ENCODE data around the gene PIEZO2. TPM values are rescaled to one million over a fixed set of nuclear protein-coding genes. Genes with fewer than 3 reads are reported as not detected.
"Not testable (repeated sequence)": the region's sequence is repeated elsewhere in the genome, so short reads cannot be mapped to it uniquely, and the experiment has no call there.

The PIEZO2 gene
- total RNA-seq, 1 experiment from 2014 or later = 5.5 TPM

GRCh38 chr18:10935588-10935987, 213.8 kb downstream of the PIEZO2 start:
- Histone ChIP-seq H3K36me3 (no peaks in the 10 kb centered on the region), H3K4me3 (no peak overlapping the region), H3K27ac (no peak overlapping the region), H3K27me3 (replicated peaks) (no peaks in the 10 kb centered on the region), H3K9me3 (replicated peaks) (no peaks in the 10 kb centered on the region), H3K4me1 (replicated peaks) (no peaks in the 10 kb centered on the region)
- DNase-seq (ENCODE audit: low read depth in 1 of 2, low spot score in 2 of 2) = no peak

DNA sequence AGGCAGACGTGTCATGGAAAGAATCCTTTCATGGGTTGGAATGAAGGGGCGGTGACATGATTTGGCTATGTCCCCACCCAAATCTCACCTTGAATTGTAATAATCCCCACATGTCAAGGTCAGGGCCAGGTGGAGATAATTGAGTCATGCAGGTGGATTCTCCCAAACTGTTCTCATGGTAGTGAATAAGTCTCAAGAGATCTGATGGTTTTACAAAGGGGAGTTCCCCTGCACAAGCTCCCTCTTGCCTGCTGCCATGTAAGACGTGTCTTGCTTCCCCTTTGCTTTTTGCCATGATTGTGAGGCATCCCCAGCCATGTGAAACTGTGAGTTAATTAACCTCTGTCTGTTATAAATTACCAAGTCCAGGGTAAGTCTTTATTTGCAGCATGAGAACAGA, 215.7 kb downstream of the PIEZO2 start:
- DNase-seq (ENCODE audit: low read depth in 1 of 2, low spot score in 2 of 2); H3K36me3 ChIP-seq; H3K9me3 ChIP-seq (replicated peaks); H3K4me1 ChIP-seq (replicated peaks); H3K27me3 ChIP-seq (replicated peaks); H3K27ac ChIP-seq; H3K4me3 ChIP-seq: not testable (repeated sequence)

DNA sequence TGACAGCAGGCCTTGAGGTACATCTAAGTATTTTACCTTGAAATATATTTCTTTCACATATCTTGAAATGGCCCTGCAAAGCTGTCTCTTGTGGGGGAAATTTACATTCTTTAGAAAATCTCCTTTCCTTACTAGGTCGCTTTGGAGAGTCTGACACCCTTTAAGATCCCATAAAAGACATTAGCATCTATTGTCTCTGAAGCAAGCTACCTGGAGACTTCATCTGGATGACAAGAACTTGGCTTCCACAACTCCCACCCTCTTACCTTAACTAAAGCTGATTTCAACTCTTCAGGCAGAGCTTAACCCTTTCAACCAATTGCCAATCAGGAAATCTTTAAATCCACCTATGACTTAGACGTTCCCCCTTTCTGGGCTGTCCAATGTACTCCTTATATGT, 219.3 kb downstream of the PIEZO2 start:
- no peak overlapping the region for H3K4me3 ChIP-seq
- no peaks in the 10 kb centered on the region for H3K9me3 ChIP-seq (replicated peaks)
- H3K4me1 ChIP-seq (replicated peaks) = peaks cover 42% of the 10 kb centered on the region
- H3K36me3 ChIP-seq = no peaks in the 10 kb centered on the region
- no peak for DNase-seq (ENCODE audit: low read depth in 1 of 2, low spot score in 2 of 2)
- H3K27ac ChIP-seq = no peak overlapping the region
- no peaks in the 10 kb centered on the region for H3K27me3 ChIP-seq (replicated peaks)

- H3K36me3 ChIP-seq = no peaks in the 10 kb centered on the region
- H3K27me3 ChIP-seq (replicated peaks) = no peaks in the 10 kb centered on the region
- peak in 1 of 2 experiments; percentile 37 for DNase-seq (ENCODE audit: low read depth in 1 of 2, low spot score in 2 of 2)
- 0 out of 2 replicates have a peak overlapping the region, but pooled peaks have one; percentile 95 for H3K27ac ChIP-seq
- H3K9me3 ChIP-seq (replicated peaks) = no peaks in the 10 kb centered on the region
- H3K4me1 ChIP-seq (replicated peaks) = peaks cover 43% of the 10 kb centered on the region
- no peak overlapping the region for H3K4me3 ChIP-seq
These were observed 220.5 kb downstream of the PIEZO2 start for GRCh38 chr18:10928772-10929373.

- peaks cover 46% of the 10 kb centered on the region for H3K4me1 ChIP-seq (replicated peaks)
- no peaks in the 10 kb centered on the region for H3K27me3 ChIP-seq (replicated peaks)
- H3K36me3 ChIP-seq = no peaks in the 10 kb centered on the region
- H3K4me3 ChIP-seq = no peak overlapping the region
- peak in 1 of 2 experiments; percentile 37 for DNase-seq (ENCODE audit: low read depth in 1 of 2, low spot score in 2 of 2)
- no peaks in the 10 kb centered on the region for H3K9me3 ChIP-seq (replicated peaks)
- H3K27ac ChIP-seq = peak overlapping the region; percentile 95
These were observed 221.2 kb downstream of the PIEZO2 start for GRCh38 chr18:10928011-10928771.

- H3K27ac ChIP-seq = peak overlapping the region; percentile 95
- H3K36me3 ChIP-seq = no peaks in the 10 kb centered on the region
- peaks cover 46% of the 10 kb centered on the region for H3K4me1 ChIP-seq (replicated peaks)
- DNase-seq (ENCODE audit: low read depth in 1 of 2, low spot score in 2 of 2) = peak; percentile 56 to 83
- no peaks in the 10 kb centered on the region for H3K27me3 ChIP-seq (replicated peaks)
- no peaks in the 10 kb centered on the region for H3K9me3 ChIP-seq (replicated peaks)
- H3K4me3 ChIP-seq = peak overlapping the region; percentile 15
These were observed 221.9 kb downstream of the PIEZO2 start for GRCh38 chr18:10927286-10927992.

DNA sequence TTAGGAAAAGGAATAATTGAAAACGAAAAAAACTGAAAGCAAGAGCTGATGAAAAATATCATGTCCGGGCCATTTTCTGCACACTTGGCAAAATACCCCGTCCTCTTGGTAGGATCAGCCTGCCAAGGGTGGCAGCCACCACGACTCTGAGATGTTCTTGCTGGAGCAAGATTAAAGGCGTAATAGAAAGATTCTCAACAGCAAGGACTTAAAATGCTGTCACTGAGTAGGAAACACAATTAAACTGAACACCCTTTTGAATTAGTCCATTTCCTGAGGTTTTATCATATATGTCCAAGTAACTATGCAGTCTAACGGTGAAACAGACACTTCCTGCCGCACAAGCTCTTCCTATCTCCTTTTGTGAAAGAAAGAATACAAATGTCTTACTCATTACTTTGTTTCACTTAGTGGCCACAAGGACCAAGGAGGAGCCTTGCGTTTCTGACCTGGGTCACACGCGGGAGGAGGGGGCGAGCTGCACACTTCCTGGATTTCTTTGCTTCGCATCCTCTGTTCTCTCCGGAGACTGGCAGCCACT, 222.7 kb downstream of the PIEZO2 start:
- peak overlapping the region; percentile 95 for H3K27ac ChIP-seq
- peak; percentile 87 to 89 for DNase-seq (ENCODE audit: low read depth in 1 of 2, low spot score in 2 of 2)
- peaks cover 46% of the 10 kb centered on the region for H3K4me1 ChIP-seq (replicated peaks)
- H3K9me3 ChIP-seq (replicated peaks) = no peaks in the 10 kb centered on the region
- H3K27me3 ChIP-seq (replicated peaks) = no peaks in the 10 kb centered on the region
- H3K4me3 ChIP-seq = peak overlapping the region; percentile 15
- H3K36me3 ChIP-seq = no peaks in the 10 kb centered on the region

- H3K36me3 ChIP-seq = no peaks in the 10 kb centered on the region
- H3K4me1 ChIP-seq (replicated peaks) = peaks cover 44% of the 10 kb centered on the region
- H3K4me3 ChIP-seq = no peak overlapping the region
- H3K9me3 ChIP-seq (replicated peaks) = no peaks in the 10 kb centered on the region
- no peak for DNase-seq (ENCODE audit: low read depth in 1 of 2, low spot score in 2 of 2)
- no peak overlapping the region for H3K27ac ChIP-seq
- H3K27me3 ChIP-seq (replicated peaks) = no peaks in the 10 kb centered on the region
These were observed 225.1 kb downstream of the PIEZO2 start for GRCh38 chr18:10924290-10924689.

GRCh38 chr18:10923551-10924070, 225.8 kb downstream of the PIEZO2 start:
- no peaks in the 10 kb centered on the region for H3K36me3 ChIP-seq
- no peaks in the 10 kb centered on the region for H3K9me3 ChIP-seq (replicated peaks)
- no peak for DNase-seq (ENCODE audit: low read depth in 1 of 2, low spot score in 2 of 2)
- no peak overlapping the region for H3K4me3 ChIP-seq
- H3K4me1 ChIP-seq (replicated peaks) = peaks cover 37% of the 10 kb centered on the region
- no peak overlapping the region for H3K27ac ChIP-seq
- no peaks in the 10 kb centered on the region for H3K27me3 ChIP-seq (replicated peaks)

DNA sequence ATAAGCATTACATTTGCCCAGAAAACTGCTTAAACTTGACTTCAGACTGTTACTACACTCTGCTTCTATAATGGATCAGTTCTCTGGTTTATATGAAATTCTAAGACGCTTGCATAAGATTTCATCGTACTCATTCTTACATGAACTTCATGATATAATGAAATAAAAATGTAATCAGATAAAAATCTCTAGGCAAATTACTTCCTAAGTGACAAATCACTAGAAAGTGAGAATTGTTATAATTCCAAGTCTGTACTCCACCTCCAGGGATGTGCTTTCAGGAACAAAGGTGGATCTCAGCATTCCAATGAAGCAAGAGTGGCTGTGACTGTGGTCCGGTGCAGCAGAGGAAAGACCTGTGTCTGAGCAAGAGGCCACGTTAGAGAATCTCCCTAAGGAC, 226.2 kb downstream of the PIEZO2 start:
- Histone ChIP-seq H3K4me1 (replicated peaks) (peaks cover 32% of the 10 kb centered on the region), H3K27ac (no peak overlapping the region), H3K36me3 (no peaks in the 10 kb centered on the region), H3K9me3 (replicated peaks) (no peaks in the 10 kb centered on the region), H3K27me3 (replicated peaks) (no peaks in the 10 kb centered on the region), H3K4me3 (no peak overlapping the region)
- DNase-seq (ENCODE audit: low read depth in 1 of 2, low spot score in 2 of 2) = no peak

DNA sequence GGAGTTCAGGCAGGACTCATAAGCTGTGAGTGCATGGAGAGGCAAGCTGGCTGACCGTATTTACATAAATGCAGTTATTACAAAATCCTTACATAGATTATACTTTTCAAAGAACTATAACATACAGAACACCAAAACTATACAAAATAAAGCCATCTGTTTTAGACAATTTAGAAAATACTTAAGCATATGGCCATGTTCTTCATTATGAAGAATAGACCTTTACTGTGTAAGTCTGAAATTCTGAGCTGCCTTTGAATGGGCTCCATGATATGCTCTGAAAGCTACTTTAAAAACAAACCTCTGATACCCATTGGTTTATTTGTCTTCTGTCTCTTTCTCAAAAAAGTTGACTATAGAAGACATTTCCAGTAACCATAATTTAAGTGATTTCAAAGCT, 226.7 kb downstream of the PIEZO2 start:
- H3K9me3 ChIP-seq (replicated peaks); H3K4me3 ChIP-seq; H3K36me3 ChIP-seq; H3K27me3 ChIP-seq (replicated peaks); DNase-seq (ENCODE audit: low read depth in 1 of 2, low spot score in 2 of 2); H3K27ac ChIP-seq: not testable (repeated sequence)
- H3K4me1 ChIP-seq (replicated peaks) = peaks cover 28% of the 10 kb centered on the region

GRCh38 chr18:10920309-10920708, 229.1 kb downstream of the PIEZO2 start:
- H3K36me3 ChIP-seq; H3K9me3 ChIP-seq (replicated peaks); DNase-seq (ENCODE audit: low read depth in 1 of 2, low spot score in 2 of 2): not testable (repeated sequence)

GRCh38 chr18:10919851-10920250, 229.5 kb downstream of the PIEZO2 start:
- Histone ChIP-seq H3K27ac (no peak overlapping the region), H3K4me1 (replicated peaks) (0 out of 2 replicates have a peak, but pooled peaks cover 3% of the 10 kb centered on the region), H3K27me3 (replicated peaks) (no peaks in the 10 kb centered on the region), H3K36me3 (no peaks in the 10 kb centered on the region), H3K9me3 (replicated peaks) (no peaks in the 10 kb centered on the region), H3K4me3 (no peak overlapping the region)
- no peak for DNase-seq (ENCODE audit: low read depth in 1 of 2, low spot score in 2 of 2)

More at GRCh38 chr18:10920309-10920708, 229.1 kb downstream of the PIEZO2 start:
- H3K4me3 ChIP-seq; H3K27me3 ChIP-seq (replicated peaks); H3K4me1 ChIP-seq (replicated peaks); H3K27ac ChIP-seq: not testable (repeated sequence)
